Aorta (tissue), 5 donors: Measurements from ENCODE around the gene MAST1. TPM values are rescaled to one million over a fixed set of nuclear protein-coding genes. Genes with fewer than 3 reads are reported as not detected.

Source experiments
- ATAC-seq: fragments of 200-7000 bp; cut with Tn5 transposase; one replicate; pipeline ENCODE4 v1.9.1; 2022; ENCODE audit warnings: moderate library complexity; ENCODE audit not compliant: low FRiP score
- DNase-seq, 2 donors: peaks; one replicate each; pipeline ENCODE4 v3.0.0-alpha.2; 2020
- H3K27ac ChIP-seq, 2 donors: one replicate each; pipeline ENCODE4 v1.5.1; 2013; ENCODE audit warnings: low read length in 2 of 2, mild to moderate bottlenecking in 2 of 2, moderate library complexity in 2 of 2, control low read depth in 1 of 2, inconsistent platforms in 1 of 2, low read depth in 1 of 2
- H3K27me3 ChIP-seq, 2 donors: one replicate each; pipeline ENCODE4 v1.6.1; 2013; ENCODE audit warnings: control low read depth in 1 of 2, low read length in 1 of 2, mild to moderate bottlenecking in 1 of 2, moderate library complexity in 1 of 2; ENCODE audit not compliant: insufficient read depth in 2 of 2, control insufficient read depth in 1 of 2
- H3K36me3 ChIP-seq, 2 donors: one replicate each; pipeline ENCODE4 v1.6.1; 2013; ENCODE audit warnings: control low read depth in 1 of 2, low read length in 1 of 2, mild to moderate bottlenecking in 1 of 2; ENCODE audit not compliant: insufficient read depth in 2 of 2, control insufficient read depth in 1 of 2
- H3K4me1 ChIP-seq, 2 donors: one replicate each; pipeline ENCODE4 v1.6.1; 2013; ENCODE audit warnings: low read length in 2 of 2, control low read depth in 1 of 2, mild to moderate bottlenecking in 1 of 2, moderate library complexity in 1 of 2; ENCODE audit not compliant: insufficient read depth in 2 of 2, control insufficient read depth in 1 of 2
- H3K4me3 ChIP-seq, 2 donors: one replicate each; pipeline ENCODE4 v1.5.1; 2013; ENCODE audit warnings: low read length in 2 of 2, control low read depth in 1 of 2, mild to moderate bottlenecking in 1 of 2
- H3K9me3 ChIP-seq: one replicate; pipeline ENCODE4 v1.6.1; 2013; ENCODE audit warnings: mild to moderate bottlenecking, low read length; ENCODE audit not compliant: control insufficient read depth
- WGBS, 2 donors: extraction: QIAGEN DNeasy Blood & Tissue Kit; methylation state at CpG; one replicate each; pipeline ENCODE4 v1.1.7; 2013; 5-methylcytosine and 5-hydroxymethylcytosine counted together
- intact Hi-C, 2 donors: fragments of 100-400 bp; cut with DNase I; formaldehyde crosslinking; loops; one replicate each; pipeline versions ENCODE4 v1.14.2 to v1.15.0; 2022
- polyA plus RNA-seq, 2 donors: library from polyadenylated mRNA; stranded (reverse); fragments of 200-250 nt; gene quantifications; one replicate each; pipeline ENCODE4 v1.2.3, GENCODE V29; 2013
- total RNA-seq, 2 donors: library from RNA; stranded (reverse); fragmentation: NEBNext Ultra II Directional; extraction: Animal tissue kit (Norgen Biotek cat#: 25700); gene quantifications; one replicate each; pipeline ENCODE4 v1.2.1, GENCODE V29; 2021
- donor health status: healthy with polysubstance abuse.
- donor health status: Bipolar disorder and iron deficiency.
- donor health status: DM: no; HTN: no; CAD: no.
- donor health status: DM: no; HTN: no; CAD: no.
- donor health status: DM: yes; HTN: yes; CAD: no.

MAST1 gene
- total and polyA plus RNA-seq, 4 donors, result 0.13 to 0.54 TPM; not detected in 2

DNA sequence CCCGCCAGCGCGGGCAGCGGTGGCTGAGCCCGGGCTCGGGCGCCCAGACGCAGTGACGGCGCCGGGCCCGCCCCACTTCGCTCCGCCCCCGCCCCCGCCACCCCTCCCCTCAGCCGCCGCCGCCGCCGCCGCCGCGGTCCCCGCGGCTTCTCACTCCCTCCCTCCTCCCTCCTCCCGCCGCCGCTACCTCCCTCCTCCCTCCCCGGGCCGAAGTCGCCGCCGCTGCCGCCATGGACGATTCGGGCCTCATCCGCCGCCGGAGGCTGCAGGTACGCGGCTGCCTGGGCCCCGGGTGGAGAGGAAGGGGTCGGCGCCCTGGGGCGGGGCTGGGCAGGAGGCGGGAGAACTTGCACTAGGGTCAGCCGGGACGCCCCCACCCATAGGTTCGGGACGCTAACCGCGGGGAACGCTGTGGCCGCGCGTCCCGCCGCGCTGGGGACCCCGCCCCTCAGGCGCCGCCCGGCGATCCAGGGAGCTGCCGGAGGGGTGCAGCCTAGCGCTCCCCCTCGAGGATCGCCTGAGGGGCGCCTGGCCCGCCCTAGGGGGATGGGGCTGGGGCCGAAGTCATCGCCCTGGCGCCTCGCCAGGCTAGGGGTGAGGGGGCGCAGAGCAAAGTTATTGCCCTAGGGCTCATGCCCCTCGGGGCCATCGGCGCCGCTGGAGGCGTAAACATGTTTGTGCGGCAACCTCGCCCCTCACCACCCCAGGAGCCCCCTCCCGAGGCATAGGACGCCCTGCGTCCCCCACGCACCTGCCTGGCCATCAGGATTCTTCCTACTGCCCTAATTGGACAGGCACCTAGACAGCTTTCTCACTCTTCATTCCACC, 4.4 kb upstream of the MAST1 start:
- ATAC-seq (no peak), DNase-seq (no peak)
- no peaks in the 10 kb centered on the region for H3K4me1 ChIP-seq

DNA sequence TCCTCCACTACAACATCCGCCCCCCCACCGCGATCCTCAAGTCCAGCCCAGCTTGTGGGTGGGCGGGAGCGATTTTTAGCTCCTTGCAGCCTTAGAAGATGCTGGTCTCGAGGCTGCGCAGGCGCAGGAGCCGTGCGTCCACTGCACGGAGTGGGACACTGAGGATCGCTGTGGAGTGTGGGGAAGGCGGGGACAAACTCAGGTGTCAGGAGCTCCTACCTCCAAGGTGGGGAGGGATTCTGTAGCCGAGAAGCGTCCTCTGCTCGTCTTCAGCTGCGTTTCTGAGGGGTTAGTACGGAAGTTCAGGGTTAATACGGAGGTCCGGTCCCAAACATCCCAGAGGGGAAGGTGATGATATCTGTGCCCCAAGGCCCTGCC, 3.8 kb upstream of the MAST1 start, which contains the start of gene RTBDN:
Gene RTBDN, minus strand, starts transcription at position 14 of the 378 bp plus-strand sequence. CDS start 4,600 bp downstream, outside the sequence.
- Histone ChIP-seq H3K4me1 (no peaks in the 10 kb centered on the region), H3K27me3 (no peaks in the 10 kb centered on the region), H3K27ac (no peak within 1 kb of the TSS), H3K9me3 (no peaks in the 10 kb centered on the region), H3K36me3 (no peaks in the 10 kb centered on the region), H3K4me3 (peak within 1 kb of the TSS in 1 of 2 donors; percentile 21)
- 5 to 7% methylated on average over 20 of the region's 20 CpGs for WGBS, 2 donors
- DNase-seq, result no peak
- intact Hi-C loops, result no loop called here
- no peak for ATAC-seq

More for the DNA sequence above, 4.4 kb upstream of the MAST1 start:
- Histone ChIP-seq H3K36me3 (no peaks in the 10 kb centered on the region), H3K9me3 (no peaks in the 10 kb centered on the region), H3K4me3 (peak overlapping the region in 1 of 2 donors; percentile 21), H3K27ac (no peak overlapping the region), H3K27me3 (no peaks in the 10 kb centered on the region)
- intact Hi-C loops, result no loop called here
- 0 to 1% methylated on average over 37 to 86 of the region's 87 CpGs for WGBS, 2 donors

DNA sequence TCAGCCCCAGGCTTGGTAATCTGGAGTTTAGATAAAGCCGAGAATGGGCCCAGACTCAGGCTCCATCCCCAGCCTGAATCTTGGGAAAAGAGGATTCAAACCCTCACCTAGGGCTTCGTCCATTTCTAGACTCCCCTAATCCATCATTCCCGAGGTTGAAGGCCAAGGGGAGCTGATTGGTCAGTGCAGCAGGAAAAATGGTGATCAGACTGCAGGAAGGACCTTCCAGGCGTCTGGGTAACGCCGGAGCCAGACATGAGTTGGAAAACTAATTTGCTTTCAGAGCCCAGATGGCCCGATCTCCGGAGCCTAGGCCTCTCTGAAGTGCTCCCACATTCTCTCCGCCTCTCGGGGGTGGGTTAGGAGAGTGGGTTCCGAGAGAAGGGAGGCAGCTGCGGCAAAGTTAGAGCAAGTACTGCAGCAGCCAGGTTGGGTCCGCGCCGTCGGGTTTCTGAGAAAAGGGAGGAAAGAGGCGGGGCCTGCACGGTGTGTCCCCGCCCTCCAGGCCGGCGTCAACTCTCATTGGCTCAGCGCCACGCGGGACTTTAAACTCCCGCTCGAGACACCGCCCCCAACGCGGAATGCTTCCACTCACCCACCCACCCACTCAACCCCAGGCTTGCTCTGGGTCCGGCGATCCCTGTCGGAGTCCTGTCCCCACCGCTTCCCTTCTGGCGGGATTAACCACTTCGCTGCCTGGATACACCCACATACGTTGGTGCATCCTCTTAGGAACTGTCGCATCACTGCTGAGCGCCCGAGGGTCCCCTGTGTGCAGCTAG, 3.1 kb upstream of the MAST1 start:
- H3K4me1 ChIP-seq, result no peaks in the 10 kb centered on the region
- DNase-seq (no peak), ATAC-seq (no peak)
- intact Hi-C loops, result no loop called here
- no peak overlapping the region for H3K4me3 ChIP-seq
- no peaks in the 10 kb centered on the region for H3K27me3 ChIP-seq
- H3K27ac ChIP-seq, result no peak overlapping the region
- H3K36me3 ChIP-seq, result no peaks in the 10 kb centered on the region
- no peaks in the 10 kb centered on the region for H3K9me3 ChIP-seq
- 6 to 7% methylated on average over 39 of the region's 39 CpGs for WGBS, 2 donors

DNA sequence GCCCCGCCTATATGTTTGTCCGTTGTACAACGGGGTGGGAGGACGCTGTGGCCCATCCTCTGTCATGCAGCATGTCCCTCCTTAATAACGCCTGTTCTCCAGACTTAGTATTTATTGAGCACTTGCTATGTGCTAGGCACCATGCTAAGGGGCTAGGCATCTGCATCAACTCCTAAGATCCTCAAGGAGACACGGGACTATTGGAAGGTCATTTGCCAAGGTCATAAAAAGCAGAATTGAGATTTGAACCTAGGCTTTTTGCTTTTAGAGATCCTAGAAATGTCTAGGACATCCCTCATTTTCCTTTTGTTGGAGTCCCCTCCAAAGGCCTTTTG, 1.8 kb upstream of the MAST1 start:
- H3K4me1 ChIP-seq, result no peaks in the 10 kb centered on the region
- H3K27me3 ChIP-seq, result no peaks in the 10 kb centered on the region
- H3K4me3 ChIP-seq, result no peak overlapping the region
- no peaks in the 10 kb centered on the region for H3K9me3 ChIP-seq
- no peak overlapping the region for H3K27ac ChIP-seq
- WGBS, 2 donors, result 10 to 11% methylated on average over 6 of the region's 6 CpGs
- no peak for DNase-seq
- no peaks in the 10 kb centered on the region for H3K36me3 ChIP-seq
- intact Hi-C loops, result no loop called here
- ATAC-seq, result no peak

DNA sequence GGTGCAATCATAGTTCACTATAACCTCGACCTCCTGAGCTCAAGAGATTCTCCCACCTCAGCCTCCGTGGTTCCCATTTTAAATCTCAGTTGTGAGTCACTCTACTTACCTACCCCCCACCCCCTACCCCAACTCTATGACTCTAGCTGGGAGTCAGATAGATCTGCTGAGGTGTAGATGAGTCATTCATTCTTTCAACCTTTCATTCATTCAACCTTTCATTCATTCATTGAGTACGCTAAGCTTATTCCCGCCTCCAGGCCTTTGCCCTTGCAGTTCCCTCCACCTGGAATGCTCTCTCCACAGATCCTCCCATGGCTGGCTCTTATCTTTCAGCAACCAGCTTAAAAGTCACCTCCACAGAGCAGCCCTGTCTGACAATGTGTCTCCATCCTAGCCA, 1.1 kb upstream of the MAST1 start:
- WGBS, 2 donors, result 73 to 81% methylated on average over 4 of the region's 4 CpGs
- no peaks in the 10 kb centered on the region for H3K36me3 ChIP-seq
- no peak overlapping the region for H3K4me3 ChIP-seq
- H3K27ac ChIP-seq, result no peak overlapping the region
- ATAC-seq (no peak), DNase-seq (no peak)
- H3K27me3 ChIP-seq, result no peaks in the 10 kb centered on the region
- intact Hi-C loops, result no loop called here
- no peaks in the 10 kb centered on the region for H3K4me1 ChIP-seq
- H3K9me3 ChIP-seq, result no peaks in the 10 kb centered on the region

DNA sequence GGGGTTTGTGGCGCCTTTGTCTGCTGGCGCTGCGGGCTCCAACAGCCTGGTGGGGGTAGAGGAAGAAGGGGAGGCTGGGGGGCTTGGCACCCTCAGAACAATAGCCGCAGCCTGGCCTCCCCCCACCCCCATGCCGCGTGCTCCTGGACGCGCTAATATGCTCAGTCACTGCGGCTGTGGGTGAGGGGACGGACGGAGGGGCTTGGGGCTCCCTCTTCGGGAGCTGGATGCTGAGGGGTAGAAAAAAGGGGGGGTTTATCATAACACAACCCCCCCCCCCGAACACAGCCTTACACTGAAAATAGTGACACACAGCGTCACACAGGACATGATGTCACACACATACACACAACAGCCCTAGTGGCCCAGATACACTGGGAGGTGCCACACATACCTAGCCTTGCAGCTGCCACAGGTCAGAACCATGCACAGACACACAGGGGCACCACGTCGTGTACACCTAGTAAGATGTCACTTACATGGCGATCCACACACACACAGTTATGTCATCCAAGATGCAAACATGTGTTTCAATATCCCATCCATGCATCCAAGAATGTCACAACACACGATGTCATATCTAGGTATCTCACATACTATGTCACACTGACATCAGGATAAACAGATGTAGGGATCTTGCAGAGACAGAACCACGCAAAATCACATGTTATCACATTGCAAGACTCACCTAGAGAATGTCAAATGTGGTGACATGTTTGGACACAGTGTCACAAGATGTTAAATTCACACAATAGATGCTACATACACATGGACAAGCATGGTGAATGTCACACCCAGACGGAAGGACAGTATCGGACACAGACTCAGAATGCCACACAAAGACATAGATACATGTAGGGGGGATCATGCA, 806 bp downstream of the MAST1 start:
- H3K9me3 ChIP-seq, result no peaks in the 10 kb centered on the region
- 21% methylated on average over 21 of the region's 21 CpGs for WGBS, 2 donors
- H3K27me3 ChIP-seq, result no peaks in the 10 kb centered on the region
- intact Hi-C loops, result no loop called here
- no peak overlapping the region for H3K4me3 ChIP-seq
- no peaks in the 10 kb centered on the region for H3K4me1 ChIP-seq
- no peaks in the 10 kb centered on the region for H3K36me3 ChIP-seq
- H3K27ac ChIP-seq, result no peak overlapping the region
- DNase-seq, result no peak
- no peak for ATAC-seq

DNA sequence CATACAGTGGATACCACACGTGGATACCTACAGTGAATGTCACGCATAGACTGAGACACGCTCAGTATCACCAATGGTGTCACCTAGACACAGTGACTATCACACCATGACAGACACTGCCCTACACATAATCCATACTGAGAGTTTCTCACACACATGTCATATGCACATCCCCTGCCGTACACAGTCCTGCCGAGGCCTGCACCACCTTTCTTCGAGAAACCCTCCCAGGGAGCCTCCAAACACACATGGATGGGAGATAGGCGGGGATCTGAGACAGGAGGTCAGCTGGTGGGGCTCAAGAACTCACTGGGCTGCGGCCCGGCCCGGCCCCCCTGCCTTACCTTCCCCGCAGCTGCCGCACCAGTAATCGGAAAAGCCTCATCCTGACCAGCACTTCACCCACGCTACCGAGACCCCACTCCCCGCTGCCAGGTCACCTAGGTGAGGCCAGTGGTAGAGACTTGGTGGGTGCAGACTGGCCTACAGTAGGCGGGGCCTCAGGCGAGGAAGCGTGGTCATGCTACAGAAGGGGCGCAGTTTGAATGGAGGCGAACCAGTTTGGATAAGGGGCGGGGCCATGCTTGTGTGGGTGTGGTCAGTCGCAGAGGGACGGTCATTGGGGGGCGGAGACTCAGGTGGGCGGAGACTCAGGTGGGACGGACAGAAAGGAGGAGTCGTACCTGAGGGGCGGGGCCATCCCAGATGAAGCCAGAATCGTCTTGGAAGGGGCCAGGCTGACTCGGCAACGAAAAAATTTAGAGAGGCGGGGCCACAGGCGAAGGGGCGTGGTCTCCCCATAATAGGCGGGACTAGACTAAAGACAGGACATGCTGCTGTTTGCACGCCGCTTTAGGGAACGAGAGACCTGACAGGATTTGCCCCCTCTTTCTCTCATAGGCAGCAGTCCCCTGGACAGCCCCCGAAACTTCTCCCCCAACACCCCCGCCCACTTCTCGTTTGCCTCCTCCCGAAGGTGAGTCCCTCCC, 2.1 kb downstream of the MAST1 start:
- Histone ChIP-seq H3K9me3 (no peaks in the 10 kb centered on the region), H3K27me3 (no peaks in the 10 kb centered on the region), H3K4me1 (no peaks in the 10 kb centered on the region), H3K4me3 (no peak overlapping the region), H3K27ac (no peak overlapping the region), H3K36me3 (no peaks in the 10 kb centered on the region)
- intact Hi-C loops, result loop anchor here (5.0 to 10.0 kb wide), 2 partner anchors 33 to 166 kb away; partner anchors contain the start of gene RNASEH2A (in 1 of the 2)
- no peak for ATAC-seq
- no peak for DNase-seq
- WGBS, 2 donors, result 23 to 24% methylated on average over 43 of the region's 43 CpGs
